HG03442 (cell line): Measurements from ENCODE around the gene ONECUT2.

Source experiments
- ATAC-seq: cut with Tn5 transposase; IDR thresholded peaks from one replicate; pipeline ENCODE4 v1.9.1; 2021; ENCODE audit warnings: mild to moderate bottlenecking, moderate library complexity; ENCODE audit not compliant: unreplicated experiment

Gene ONECUT2

GRCh38 chr18:57431002-57431382 is 4.2 kb upstream of the ONECUT2 start:
- ATAC-seq = no peak

DNA sequence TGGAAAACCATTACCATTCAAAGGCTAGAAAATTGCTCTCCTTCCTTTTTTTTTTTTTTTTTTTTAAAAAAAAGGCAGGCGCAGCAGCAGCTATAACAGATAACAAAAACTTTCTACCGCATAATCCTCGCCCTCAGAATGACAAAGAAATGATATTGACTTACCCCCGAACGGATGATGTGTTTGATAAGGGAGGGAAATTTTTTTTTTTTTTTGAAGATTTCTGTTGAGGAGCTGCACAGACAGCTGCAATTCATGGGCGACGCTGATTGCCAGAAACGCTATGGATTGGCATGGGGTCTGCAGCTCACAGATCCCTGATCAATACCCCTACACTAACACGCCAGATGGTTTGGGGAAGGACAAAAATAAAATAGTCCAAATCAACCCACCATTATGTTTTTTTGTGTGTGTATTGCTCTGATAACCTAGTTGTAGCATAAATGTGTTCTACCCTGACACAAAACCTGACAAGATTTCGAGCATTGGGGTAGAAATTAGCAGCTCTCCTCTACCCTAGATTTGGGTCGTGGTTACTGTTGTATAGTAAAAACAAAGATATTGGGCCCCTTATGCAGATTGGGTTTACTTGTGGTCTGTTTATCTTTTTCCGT is 3.6 kb upstream of the ONECUT2 start:
- no peak for ATAC-seq

- no peak for ATAC-seq
These were observed 3.0 kb upstream of the ONECUT2 start for GRCh38 chr18:57432140-57432539.

GRCh38 chr18:57432751-57433400 is 2.3 kb upstream of the ONECUT2 start:
- ATAC-seq = no peak

GRCh38 chr18:57433482-57433881 is 1.7 kb upstream of the ONECUT2 start:
- ATAC-seq = no peak

DNA sequence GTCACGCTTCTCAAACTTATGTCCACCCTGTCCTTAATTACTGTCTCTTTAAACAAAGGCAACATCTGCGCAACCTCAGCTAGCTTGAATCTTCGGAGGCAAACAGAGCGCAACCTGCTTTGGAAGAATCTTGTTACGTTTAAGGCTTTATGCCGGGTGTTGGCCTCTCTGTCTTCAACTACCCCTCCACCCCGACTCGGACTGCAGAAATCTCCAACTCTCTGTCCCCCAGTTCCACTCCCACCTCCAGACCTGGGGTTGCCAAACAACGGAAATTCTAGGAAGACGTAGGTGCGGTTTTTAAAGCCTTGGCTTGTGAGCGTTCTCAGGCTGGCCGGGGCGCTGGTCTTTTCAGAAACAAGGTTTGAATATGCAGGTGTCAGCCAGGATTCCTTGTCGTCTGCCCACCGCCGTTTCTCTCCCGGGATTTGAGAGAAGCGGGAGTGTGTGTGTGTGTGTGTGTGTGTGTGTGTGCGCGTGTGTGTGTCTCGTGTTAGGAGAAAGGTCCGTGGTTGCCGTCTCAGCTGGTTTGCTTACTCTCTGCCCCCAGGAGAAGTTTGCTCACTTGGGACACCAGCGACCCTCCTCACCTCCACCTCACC is 1.1 kb upstream of the ONECUT2 start:
- no peak for ATAC-seq

DNA sequence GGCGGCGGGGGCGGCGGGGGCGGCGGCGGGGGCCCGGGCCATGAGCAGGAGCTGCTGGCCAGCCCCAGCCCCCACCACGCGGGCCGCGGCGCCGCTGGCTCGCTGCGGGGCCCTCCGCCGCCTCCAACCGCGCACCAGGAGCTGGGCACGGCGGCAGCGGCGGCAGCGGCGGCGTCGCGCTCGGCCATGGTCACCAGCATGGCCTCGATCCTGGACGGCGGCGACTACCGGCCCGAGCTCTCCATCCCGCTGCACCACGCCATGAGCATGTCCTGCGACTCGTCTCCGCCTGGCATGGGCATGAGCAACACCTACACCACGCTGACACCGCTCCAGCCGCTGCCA is 644 bp downstream of the ONECUT2 start:
- ATAC-seq = no peak

DNA sequence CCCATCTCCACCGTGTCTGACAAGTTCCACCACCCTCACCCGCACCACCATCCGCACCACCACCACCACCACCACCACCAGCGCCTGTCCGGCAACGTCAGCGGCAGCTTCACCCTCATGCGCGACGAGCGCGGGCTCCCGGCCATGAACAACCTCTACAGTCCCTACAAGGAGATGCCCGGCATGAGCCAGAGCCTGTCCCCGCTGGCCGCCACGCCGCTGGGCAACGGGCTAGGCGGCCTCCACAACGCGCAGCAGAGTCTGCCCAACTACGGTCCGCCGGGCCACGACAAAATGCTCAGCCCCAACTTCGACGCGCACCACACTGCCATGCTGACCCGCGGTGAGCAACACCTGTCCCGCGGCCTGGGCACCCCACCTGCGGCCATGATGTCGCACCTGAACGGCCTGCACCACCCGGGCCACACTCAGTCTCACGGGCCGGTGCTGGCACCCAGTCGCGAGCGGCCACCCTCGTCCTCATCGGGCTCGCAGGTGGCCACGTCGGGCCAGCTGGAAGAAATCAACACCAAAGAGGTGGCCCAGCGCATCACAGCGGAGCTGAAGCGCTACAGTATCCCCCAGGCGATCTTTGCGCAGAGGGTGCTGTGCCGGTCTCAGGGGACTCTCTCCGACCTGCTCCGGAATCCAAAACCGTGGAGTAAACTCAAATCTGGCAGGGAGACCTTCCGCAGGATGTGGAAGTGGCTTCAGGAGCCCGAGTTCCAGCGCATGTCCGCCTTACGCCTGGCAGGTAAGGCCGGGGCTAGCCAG is 1.2 kb downstream of the ONECUT2 start:
- no peak for ATAC-seq

GRCh38 chr18:57436965-57437333 is 1.8 kb downstream of the ONECUT2 start:
- no peak for ATAC-seq

- ATAC-seq = no peak
These were observed 2.2 kb downstream of the ONECUT2 start for GRCh38 chr18:57437402-57437765.

DNA sequence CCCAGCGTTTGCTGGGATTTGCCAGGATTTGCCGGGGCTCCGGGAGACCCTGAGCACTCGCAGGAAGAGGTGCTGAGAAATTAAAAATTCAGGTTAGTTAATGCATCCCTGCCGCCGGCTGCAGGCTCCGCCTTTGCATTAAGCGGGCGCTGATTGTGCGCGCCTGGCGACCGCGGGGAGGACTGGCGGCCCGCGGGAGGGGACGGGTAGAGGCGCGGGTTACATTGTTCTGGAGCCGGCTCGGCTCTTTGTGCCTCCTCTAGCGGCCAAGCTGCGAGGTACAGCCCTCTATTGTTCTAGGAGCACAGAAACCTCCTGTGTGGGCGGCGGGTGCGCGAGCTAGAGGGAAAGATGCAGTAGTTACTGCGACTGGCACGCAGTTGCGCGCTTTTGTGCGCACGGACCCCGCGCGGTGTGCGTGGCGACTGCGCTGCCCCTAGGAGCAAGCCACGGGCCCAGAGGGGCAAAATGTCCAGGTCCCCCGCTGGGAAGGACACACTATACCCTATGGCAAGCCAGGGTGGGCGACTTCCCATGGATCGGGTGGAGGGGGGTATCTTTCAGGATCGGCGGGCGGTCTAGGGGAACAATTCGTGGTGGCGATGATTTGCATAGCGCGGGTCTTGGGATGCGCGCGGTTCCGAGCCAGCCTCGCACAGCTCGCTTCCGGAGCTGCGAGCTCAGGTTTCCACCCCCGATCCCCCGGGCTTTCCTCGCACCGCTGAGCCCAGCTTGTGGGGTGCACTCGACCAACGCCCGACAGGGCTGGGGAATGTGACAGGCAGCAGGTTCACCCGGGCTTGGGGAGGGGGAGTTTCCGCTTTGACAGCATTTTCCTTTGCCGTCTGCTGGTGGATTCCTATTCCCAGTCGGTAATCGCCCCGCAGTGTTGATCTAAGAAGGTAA is 2.8 kb downstream of the ONECUT2 start:
- ATAC-seq = peak; percentile 86

GRCh38 chr18:57438743-57439608 is 3.8 kb downstream of the ONECUT2 start:
- no peak for ATAC-seq

DNA sequence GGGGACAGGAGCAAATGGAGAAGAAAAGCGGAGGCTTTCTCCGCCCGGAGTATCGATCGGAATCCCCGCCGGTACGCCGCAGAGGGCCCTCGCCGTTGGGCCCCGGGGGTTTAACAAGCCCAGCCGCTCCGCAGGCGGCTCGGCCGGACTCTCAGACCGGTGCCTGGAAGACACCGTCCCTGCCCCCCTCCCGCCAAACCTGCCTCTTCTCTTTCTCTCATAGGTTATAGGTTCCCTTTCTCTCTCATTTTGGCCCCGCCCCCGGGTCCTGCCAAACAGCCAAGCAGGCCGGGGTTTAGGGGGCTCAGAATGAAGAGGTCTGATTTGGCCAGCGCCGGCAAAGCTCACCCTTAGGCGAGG is 4.4 kb downstream of the ONECUT2 start:
- ATAC-seq = no peak

- no peak for ATAC-seq
These were observed 4.8 kb downstream of the ONECUT2 start for GRCh38 chr18:57439985-57440330.

DNA sequence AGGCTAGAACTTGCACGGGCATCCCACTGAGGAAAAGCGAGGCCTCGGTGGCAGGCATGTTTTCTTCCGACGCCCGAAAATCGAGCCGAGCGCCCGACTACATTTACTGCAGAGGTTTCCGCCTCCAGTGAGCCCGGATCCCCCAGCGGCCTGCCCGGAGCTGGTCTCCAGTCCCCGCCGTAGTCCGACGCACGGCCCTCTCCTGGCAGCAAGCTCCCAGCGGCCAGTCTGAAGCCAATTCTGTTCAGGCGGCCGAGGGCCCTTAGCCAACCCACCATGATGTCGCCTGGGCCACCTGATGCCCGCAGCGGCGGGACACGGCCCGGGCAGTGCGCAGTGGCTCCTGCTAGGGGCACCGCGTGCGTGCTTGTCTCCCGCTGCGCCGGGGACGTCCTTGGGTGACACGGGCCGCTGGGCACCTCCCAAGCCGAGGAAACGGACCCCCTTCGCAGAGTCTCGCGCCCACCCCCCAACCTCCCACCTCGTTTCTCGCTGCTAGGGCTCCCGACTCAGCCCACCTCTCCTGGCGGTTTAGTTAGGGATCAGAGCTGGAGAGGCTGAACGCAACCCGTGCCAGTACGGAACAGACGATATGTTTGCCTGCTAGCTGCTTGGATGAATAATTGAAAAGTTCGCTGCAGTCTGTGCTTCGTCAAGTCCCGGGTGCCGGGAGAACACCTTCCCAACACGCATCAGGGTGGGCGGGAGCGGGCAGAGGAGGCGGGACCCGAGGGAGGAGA is 5.3 kb downstream of the ONECUT2 start:
- no peak for ATAC-seq

GRCh38 chr18:57441071-57441794 is 6.1 kb downstream of the ONECUT2 start:
- ATAC-seq = no peak

DNA sequence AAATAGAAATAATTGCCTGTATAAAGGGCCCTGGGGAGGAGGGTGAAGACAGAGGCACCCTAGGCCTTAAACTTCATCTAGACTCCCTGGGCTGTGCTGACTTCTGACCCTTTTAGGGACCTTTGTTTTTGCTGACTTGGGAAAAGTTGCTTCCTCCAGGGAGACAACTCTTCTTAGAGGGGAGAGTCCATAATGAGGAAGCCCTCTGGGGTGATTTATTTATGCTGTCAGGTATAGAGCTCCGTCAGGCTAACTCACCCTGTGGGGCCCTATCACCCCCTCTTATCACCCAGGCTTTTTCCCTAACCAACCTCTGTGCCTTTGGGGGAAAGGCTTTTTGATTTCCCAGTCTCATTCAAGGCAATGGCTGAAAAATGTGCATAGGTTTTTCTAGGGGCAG is 8.1 kb downstream of the ONECUT2 start:
- ATAC-seq = no peak

DNA sequence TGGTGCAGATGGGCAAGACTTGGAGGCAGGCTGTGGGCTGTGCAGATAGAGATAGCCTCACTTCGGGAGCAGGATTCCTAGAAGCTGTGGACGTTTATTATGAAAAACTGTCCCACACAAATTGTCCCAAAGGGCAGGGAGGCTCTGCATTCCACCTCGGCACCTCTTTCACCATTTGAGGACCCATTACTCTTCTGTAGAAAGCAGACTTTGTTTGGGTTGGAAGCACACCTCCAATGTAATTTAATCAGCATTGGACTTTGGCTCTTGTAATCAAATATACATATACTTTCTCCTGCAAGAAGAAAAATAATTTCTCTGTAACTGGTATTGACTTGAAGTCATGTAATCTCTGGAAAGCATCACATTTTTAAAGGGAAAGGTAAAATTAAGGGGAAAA is 8.5 kb downstream of the ONECUT2 start:
- no peak for ATAC-seq

- no peak for ATAC-seq
These were observed 9.2 kb downstream of the ONECUT2 start for GRCh38 chr18:57444301-57444759.
